Keratinocyte (primary cell): ENCODE results near the gene CDKAL1. TPM values are rescaled to one million over a fixed set of nuclear protein-coding genes. Genes with fewer than 3 reads are reported as not detected.

Experiments used
- DNase-seq: peaks from one replicate; pipeline ENCODE4 v3.0.0-alpha.2; 2011; ENCODE audit warnings: low read depth, missing footprints, low spot score
- FAIRE-seq: peaks from 2 replicates; lab custom pipeline; 2011; peaks lifted over from hg19 to GRCh38; lab: Jason Lieb, UNC
- H2AFZ ChIP-seq: 2 replicates; pipeline ENCODE4 v1.6.0; 2012; ENCODE audit warnings: low read length, control low read depth, inconsistent platforms; ENCODE audit not compliant: control insufficient read depth
- H3K27ac ChIP-seq: 2 replicates; pipeline ENCODE4 v1.5.1; 2011; ENCODE audit warnings: low read length; ENCODE audit not compliant: control insufficient read depth, insufficient read depth
- H3K27me3 ChIP-seq: 3 replicates; pipeline ENCODE4 v1.6.0; 2011; ENCODE audit warnings: low read length; ENCODE audit not compliant: control insufficient read depth, insufficient read depth; ENCODE audit errors: extremely low read depth
- H3K36me3 ChIP-seq, 2 experiments: 2 replicates in 1 of 2; 3 replicates in 1 of 2; pipeline ENCODE4 v1.5.1; 2011; ENCODE audit warnings: low read length in 2 of 2, mild to moderate bottlenecking in 1 of 2; ENCODE audit not compliant: control insufficient read depth in 2 of 2, insufficient read depth in 2 of 2; ENCODE audit errors: extremely low read depth in 1 of 2
- H3K4me1 ChIP-seq: 3 replicates; pipeline ENCODE4 v1.5.1; 2011; ENCODE audit warnings: low read length; ENCODE audit not compliant: control insufficient read depth, insufficient read depth; ENCODE audit errors: extremely low read depth
- H3K4me2 ChIP-seq: 3 replicates; pipeline ENCODE4 v1.6.0; 2011; ENCODE audit warnings: low read depth, low read length; ENCODE audit not compliant: control insufficient read depth, insufficient read depth; ENCODE audit errors: extremely low read depth
- H3K4me3 ChIP-seq, 3 experiments: fragments of 200-600 bp in 1 of 3; sonication (generic) in 1 of 3; 2 replicates in 2 of 3; 3 replicates in 1 of 3; pipeline ENCODE4 v1.5.1; 2011 to 2016; ENCODE audit warnings: low read length in 3 of 3, mild to moderate bottlenecking in 3 of 3, control low read depth in 2 of 3, inconsistent platforms in 1 of 3, low read depth in 1 of 3, mixed read lengths in 1 of 3, mixed run types in 1 of 3, moderate library complexity in 1 of 3; ENCODE audit not compliant: control insufficient read depth in 2 of 3, insufficient read depth in 2 of 3; ENCODE audit errors: extremely low read depth in 1 of 3
- H3K79me2 ChIP-seq: 2 replicates; pipeline ENCODE4 v1.6.0; 2012; ENCODE audit warnings: low read length; ENCODE audit not compliant: control insufficient read depth, insufficient read depth
- H3K9ac ChIP-seq: 3 replicates; pipeline ENCODE4 v1.6.0; 2011; ENCODE audit warnings: low read length; ENCODE audit not compliant: control insufficient read depth, insufficient read depth; ENCODE audit errors: extremely low read depth
- H3K9me1 ChIP-seq: 3 replicates; pipeline ENCODE4 v1.6.0; 2011; ENCODE audit warnings: low read length; ENCODE audit not compliant: control insufficient read depth, insufficient read depth; ENCODE audit errors: extremely low read depth
- H3K9me3 ChIP-seq: 2 replicates; pipeline ENCODE4 v1.5.1; 2012; ENCODE audit warnings: low read depth, low read length; ENCODE audit not compliant: control insufficient read depth
- H4K20me1 ChIP-seq: 3 replicates; pipeline ENCODE4 v1.6.0; 2011; ENCODE audit warnings: low read length; ENCODE audit not compliant: control insufficient read depth, insufficient read depth; ENCODE audit errors: extremely low read depth
- EZH2 ChIP-seq: IDR thresholded peaks from one replicate; pipeline ENCODE4 v1.6.1; 2012; ENCODE audit warnings: inconsistent platforms, mild to moderate bottlenecking, low read length, moderate library complexity
- dilution Hi-C: fragments of 300-500 bp; cut with MboI; formaldehyde crosslinking; loops from one replicate; pipeline ENCODE4 v1.7.0; 2020; ENCODE audit warnings: low sequenced_read_pairs; ENCODE audit not compliant: extremely low pct_ligation_motif_present
- polyA plus RNA-seq, 5 experiments: library from polyadenylated mRNA; depleted of rRNA in 3 of 5; stranded (reverse) in 3 of 5; stranded (forward) in 1 of 5; unstranded in 1 of 5; fragments of >200 nt; gene quantifications; 1 replicate in 1 of 5; 2 replicates in 3 of 5; 3 replicates in 1 of 5; pipeline versions ENCODE4 v1.2.1 to v1.2.3, GENCODE V29; 2011 to 2012; ENCODE audit warnings: missing spikeins in 2 of 5, low read depth in 1 of 5, low replicate concordance in 1 of 5
- TF ChIP-seq, protein P1 (sequence below), 3 experiments: IDR thresholded peaks in 1 of 3; conservative IDR thresholded peaks in 1 of 3; optimal IDR thresholded peaks in 1 of 3; 2 replicates in 2 of 3; 3 replicates in 1 of 3; pipeline versions ENCODE3 to v1.5.1; 2011; ENCODE audit warnings: low read length in 3 of 3, mild to moderate bottlenecking in 3 of 3, moderate library complexity in 2 of 3, control low read depth in 1 of 3, inconsistent platforms in 1 of 3; ENCODE audit not compliant: insufficient read depth in 2 of 3; ENCODE audit errors: extremely low read depth in 1 of 3

The CDKAL1 gene
- polyA plus RNA-seq, 1 donor (not counting 4 experiments of a cell fraction or from before 2014, with no cell fraction given), result 5.6 TPM

- DNase-seq (no peak), FAIRE-seq (no peak)
- Histone ChIP-seq H4K20me1 (no peaks in the 10 kb centered on the region), H3K36me3 (no peaks in the 10 kb centered on the region), H3K9me3 (no peaks in the 10 kb centered on the region), H3K4me1 (peaks cover 11% of the 10 kb centered on the region), H3K27me3 (no peaks in the 10 kb centered on the region), H3K79me2 (no peaks in the 10 kb centered on the region), H3K4me3 (no peak overlapping the region), H3K27ac (no peak overlapping the region), H3K4me2 (no peak overlapping the region), H2AFZ (no peak overlapping the region), H3K9me1 (no peaks in the 10 kb centered on the region), H3K9ac (no peak overlapping the region)
- dilution Hi-C loops, result no loop called here
- TF ChIP-seq EZH2, result no peak
- TF ChIP-seq, protein P1, sequence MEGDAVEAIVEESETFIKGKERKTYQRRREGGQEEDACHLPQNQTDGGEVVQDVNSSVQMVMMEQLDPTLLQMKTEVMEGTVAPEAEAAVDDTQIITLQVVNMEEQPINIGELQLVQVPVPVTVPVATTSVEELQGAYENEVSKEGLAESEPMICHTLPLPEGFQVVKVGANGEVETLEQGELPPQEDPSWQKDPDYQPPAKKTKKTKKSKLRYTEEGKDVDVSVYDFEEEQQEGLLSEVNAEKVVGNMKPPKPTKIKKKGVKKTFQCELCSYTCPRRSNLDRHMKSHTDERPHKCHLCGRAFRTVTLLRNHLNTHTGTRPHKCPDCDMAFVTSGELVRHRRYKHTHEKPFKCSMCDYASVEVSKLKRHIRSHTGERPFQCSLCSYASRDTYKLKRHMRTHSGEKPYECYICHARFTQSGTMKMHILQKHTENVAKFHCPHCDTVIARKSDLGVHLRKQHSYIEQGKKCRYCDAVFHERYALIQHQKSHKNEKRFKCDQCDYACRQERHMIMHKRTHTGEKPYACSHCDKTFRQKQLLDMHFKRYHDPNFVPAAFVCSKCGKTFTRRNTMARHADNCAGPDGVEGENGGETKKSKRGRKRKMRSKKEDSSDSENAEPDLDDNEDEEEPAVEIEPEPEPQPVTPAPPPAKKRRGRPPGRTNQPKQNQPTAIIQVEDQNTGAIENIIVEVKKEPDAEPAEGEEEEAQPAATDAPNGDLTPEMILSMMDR (optimal IDR thresholded peaks at IDR 0.05 in 1 of 3, IDR thresholded peaks at IDR 0.05 in 1 of 3, conservative IDR thresholded peaks at IDR 0.05 in 1 of 3; ENCODE audit: extremely low read depth in 1 of 3, insufficient read depth in 2 of 3, low read length in 3 of 3), result no peak
These were observed 739.2 kb downstream of the CDKAL1 start for GRCh38 chr6:21273451-21273850.

DNA sequence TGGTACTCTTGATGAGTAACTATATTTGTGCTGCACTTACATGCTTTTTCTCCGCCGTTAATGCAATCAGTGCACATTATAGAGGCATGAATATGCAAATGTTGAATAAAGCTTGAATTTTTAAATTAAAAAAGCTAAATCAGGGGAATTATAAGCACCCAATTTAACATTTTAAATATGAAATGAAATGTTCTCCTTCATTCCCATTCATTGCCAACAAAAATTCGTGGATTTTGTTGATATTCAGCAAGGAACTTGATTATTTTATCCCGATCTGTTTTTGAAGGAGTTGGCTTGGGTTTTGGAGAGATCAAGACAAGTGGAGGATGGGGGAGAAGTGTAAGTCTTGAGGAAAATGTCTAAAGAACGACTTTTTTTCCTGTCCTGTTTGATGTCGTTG lies 740.6 kb downstream of the CDKAL1 start:
- no peak overlapping the region for H3K4me2 ChIP-seq
- no peak for FAIRE-seq
- DNase-seq, result no peak
- TF ChIP-seq, protein P1 (optimal IDR thresholded peaks at IDR 0.05 in 1 of 3, IDR thresholded peaks at IDR 0.05 in 1 of 3, conservative IDR thresholded peaks at IDR 0.05 in 1 of 3; ENCODE audit: extremely low read depth in 1 of 3, insufficient read depth in 2 of 3, low read length in 3 of 3), result no peak
- no peak for TF ChIP-seq EZH2
- H3K9ac ChIP-seq, result no peak overlapping the region
- no peaks in the 10 kb centered on the region for H3K9me1 ChIP-seq
- H4K20me1 ChIP-seq, result no peaks in the 10 kb centered on the region
- H3K9me3 ChIP-seq, result no peaks in the 10 kb centered on the region
- dilution Hi-C loops, result no loop called here
- H3K27me3 ChIP-seq, result no peaks in the 10 kb centered on the region
- H3K4me1 ChIP-seq, result peaks cover 11% of the 10 kb centered on the region
- no peak overlapping the region for H3K4me3 ChIP-seq
- H3K36me3 ChIP-seq, result no peaks in the 10 kb centered on the region
- no peak overlapping the region for H3K27ac ChIP-seq
- no peak overlapping the region for H2AFZ ChIP-seq
- no peaks in the 10 kb centered on the region for H3K79me2 ChIP-seq
